HTERT RPE-1 (cell line): ENCODE data around the gene SLC35B4.

ENCODE experiments used
- in situ Hi-C: fragments of 300-500 bp; cut with MboI; formaldehyde crosslinking; loops from 4 replicates; pipeline ENCODE4 v1.14.3; 2020; ENCODE audit warnings: low sequenced_read_pairs

SLC35B4 gene

DNA sequence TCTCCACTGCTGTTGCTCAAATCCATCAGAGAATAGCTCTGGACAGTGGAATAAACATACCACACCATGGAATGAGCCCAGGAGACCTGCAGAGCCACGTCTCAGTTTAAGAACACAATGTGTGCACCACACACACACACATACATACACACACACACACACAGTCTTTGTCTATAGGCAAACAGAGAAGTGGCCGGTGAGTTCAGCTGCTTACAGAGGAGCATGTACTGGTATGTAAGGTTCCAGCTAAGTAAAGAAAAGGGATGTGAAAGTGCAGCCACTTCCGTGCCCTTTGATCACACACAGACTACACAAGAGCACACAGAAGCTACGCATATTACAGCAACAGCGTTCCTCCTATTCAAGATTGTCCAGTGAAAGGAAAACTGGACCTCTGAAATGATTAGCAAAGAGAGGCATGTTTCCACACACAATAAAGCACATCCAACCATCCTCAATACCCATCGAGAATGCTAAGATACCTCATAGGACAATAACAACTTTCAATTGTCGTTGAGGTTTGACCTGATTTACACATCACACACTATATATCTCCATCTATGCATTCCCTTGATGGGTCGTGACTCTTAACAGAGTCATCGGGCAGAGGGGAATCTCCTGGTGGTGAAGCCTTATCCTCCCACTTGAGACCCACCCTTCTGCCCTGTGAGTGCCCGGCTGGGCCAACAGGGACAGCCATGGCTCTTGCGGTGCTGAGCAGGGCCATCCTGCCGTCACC, 23.6 kb downstream of the SLC35B4 start:
- in situ Hi-C loops: no loop called here

- in situ Hi-C loops: no loop called here
Measured at GRCh38 chr7:134290286-134290685, 26.4 kb downstream of the SLC35B4 start.

DNA sequence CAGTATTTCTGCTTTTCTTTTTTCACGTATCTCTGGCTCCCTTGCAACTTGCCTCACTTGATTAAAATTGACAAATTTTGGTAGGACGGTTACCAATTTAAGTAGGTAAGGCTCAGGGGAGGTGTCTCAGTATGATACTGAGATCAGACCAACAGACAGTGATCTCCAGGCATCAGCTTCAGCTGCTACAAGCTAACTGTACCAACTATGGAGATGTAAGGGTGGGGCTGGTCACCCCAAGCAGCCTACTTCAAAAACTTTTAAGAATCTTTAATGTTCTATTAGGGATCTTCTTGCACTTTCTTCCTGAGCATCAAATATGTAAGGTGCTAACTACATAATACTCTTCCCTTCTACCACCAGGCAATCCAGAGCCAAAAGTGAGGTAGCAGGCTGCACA, 26.9 kb downstream of the SLC35B4 start:
- in situ Hi-C loops: no loop called here

DNA sequence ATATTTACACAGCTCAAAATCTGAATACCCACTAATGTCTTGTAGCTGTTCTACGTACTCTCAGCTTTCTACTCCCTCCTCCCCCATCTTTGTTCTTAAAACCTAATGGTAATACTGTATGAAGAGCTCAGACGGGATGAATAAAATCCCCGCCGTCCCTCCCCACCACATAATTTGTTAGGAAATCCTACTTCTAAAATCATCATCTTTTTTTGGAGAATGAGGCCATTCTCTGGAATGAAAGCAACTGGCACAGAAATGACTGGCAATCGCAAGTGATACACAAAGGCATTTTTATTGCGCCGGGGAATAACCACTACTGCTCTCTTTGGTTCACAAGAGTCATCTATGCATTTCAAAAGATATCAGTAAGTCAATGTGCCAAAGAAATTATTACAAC, 27.3 kb downstream of the SLC35B4 start:
- in situ Hi-C loops: no loop called here

DNA sequence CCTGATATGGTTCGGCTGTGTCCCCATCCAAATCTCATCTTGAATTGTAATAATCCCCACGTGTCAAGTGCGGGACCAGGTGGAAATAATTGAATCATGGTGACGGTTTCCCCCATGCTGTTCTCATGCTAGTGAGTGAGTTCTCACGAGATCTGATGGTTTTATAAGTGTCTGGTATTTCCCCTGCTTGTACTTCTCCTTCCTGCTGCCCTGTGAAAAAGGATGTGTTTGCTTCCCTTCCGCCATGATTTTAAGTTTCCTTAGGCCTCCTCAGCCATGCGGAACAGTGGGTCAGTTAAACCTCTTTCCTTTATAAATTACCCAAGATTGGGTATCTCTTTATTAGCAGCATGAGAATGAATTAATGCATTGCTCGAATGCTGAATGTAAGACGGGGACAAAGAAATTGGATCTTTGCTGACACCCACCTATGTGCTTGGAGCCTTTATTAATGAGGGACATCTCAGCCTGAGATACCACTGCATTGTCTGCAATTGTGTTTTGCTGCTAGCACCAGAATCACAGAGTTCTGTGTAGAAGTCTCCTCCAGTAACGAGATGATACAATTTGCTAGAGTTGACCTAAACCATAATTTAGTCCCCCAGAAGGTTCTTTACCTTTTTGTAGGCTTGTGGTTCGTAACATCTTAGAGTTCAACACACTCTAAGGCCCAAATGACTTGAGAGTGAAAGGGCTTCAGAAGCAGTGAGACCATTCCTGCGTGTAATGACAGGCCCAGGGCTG, 28.6 kb downstream of the SLC35B4 start:
- in situ Hi-C loops: no loop called here

DNA sequence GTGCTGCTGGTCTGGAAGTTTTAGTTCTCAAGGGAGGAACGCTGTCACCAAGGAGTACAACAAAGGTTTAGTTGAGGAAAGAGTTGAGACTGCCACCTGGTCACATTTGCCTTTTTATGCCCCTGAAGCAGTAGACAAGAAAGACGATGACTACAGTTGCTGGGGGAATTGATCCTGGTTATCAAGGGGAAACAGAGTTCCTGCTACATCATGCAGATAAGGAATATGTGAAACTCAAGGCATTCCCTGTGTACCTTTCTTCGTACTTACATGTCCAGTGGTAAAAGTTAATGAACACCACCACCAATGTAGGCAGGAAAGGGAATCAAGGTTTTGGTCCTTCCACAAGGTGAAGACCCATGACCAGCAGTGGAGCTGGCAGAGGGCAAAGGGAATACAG, 31.8 kb downstream of the SLC35B4 start:
- in situ Hi-C loops: no loop called here

- in situ Hi-C loops: no loop called here
Measured at GRCh38 chr7:134284011-134284410, 32.7 kb downstream of the SLC35B4 start.

GRCh38 chr7:134280508-134280907, 36.2 kb downstream of the SLC35B4 start:
- in situ Hi-C loops: no loop called here

GRCh38 chr7:134279898-134280297, 36.8 kb downstream of the SLC35B4 start:
- in situ Hi-C loops: no loop called here

GRCh38 chr7:134279336-134279735, 37.4 kb downstream of the SLC35B4 start:
- in situ Hi-C loops: no loop called here

DNA sequence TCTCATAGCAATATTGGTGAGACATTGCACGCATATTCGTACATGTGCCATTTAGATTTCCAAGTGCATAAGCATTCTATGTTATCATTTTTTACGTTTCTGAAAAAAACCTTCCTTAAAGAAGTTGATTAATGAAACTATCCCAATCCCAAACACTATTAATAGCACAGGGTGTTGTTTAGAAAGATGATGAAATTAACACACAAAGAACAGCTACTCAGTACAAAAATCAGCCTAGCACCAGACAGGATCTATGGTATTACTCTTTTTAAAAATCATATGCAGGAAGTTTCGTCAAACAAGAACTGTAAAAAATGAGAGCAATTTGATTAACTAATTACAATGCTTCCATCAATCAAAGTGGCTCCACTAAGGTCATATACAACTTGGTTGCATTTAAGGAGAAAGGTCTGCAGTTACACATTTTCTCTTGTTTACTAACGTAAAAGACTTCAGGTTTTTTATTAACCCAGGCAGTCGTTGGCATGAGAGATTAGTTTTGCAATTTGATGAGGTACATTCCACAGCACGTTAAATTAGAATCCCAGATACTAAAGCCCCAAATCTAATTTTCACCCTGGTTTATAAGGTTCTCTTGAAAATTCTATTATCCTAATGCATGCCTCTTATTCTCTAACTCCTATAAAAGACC, 38.1 kb downstream of the SLC35B4 start:
- in situ Hi-C loops: no loop called here

DNA sequence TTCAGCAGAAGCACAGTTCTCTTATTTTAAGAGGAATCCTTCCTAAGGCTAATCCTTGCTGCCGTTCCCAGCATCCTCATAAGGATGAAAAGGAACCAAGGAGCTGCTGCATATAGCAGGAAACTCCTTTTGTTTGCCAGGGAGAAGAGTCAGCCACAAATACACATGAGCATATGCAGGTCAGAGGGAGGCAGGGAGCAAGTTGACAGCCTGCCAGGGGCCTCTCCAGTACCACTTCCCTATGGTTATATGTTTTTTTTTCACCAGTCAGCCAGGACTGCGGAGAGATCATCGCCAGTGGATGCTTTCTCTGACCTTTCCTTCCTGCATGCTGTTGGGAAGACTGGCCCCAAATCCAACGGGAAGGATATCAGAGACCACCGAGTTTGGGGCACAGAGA, 39.8 kb downstream of the SLC35B4 start:
- in situ Hi-C loops: no loop called here

DNA sequence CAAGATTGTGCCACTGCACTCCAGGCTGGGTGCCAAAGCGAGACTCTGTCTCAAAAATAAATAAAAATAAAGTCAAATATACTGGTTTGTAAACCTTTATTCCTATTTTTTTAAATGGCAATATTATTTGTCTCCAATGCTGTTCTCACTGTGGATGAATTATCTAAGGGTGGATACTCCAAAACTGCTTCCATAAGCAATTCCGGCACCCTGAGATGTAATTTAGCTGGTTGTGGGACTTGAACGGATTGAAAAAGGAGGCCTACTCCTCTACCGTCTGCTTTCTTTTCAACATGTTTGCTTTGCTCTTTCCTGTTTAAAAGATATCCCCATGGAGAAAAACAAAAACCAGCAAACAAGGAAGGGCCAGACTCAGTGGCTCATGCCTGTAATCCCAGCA, 54.4 kb downstream of the SLC35B4 start:
- in situ Hi-C loops: no loop called here

- in situ Hi-C loops: no loop called here
Measured at GRCh38 chr7:134255814-134256213, 60.9 kb downstream of the SLC35B4 start.

GRCh38 chr7:134254311-134254710, 62.4 kb downstream of the SLC35B4 start:
- in situ Hi-C loops: no loop called here

DNA sequence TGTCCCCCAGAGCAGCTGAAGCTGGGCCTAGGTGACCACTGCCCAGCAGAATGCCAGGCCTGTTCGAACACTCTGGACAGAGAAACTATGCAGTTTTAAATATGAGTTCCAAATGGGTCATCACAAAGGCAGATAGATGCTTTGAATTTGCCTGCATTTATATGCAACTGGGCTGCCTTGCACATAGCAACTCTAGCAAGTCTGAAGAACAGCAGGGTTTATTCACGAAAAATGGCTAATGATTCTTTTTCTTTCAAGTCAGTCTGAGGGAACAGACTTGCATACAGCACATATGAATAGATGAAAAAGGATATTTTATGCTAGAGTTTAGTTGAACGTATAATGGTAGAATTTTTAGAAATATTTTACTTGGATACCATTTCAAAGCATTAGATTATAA, 68.5 kb downstream of the SLC35B4 start:
- in situ Hi-C loops: no loop called here

GRCh38 chr7:134246761-134247160, 70.0 kb downstream of the SLC35B4 start:
- in situ Hi-C loops: no loop called here

- in situ Hi-C loops: no loop called here
Measured at GRCh38 chr7:134246347-134246746, 70.4 kb downstream of the SLC35B4 start.

- in situ Hi-C loops: no loop called here
Measured at GRCh38 chr7:134245253-134245652, 71.5 kb downstream of the SLC35B4 start.
